HepG2 (cell line): ENCODE measurements around the gene ECHS1. TPM values are rescaled to one million over a fixed set of nuclear protein-coding genes. Genes with fewer than 3 reads are reported as not detected.

Experiments used
- GFI1 ChIP-seq: sonication (generic); formaldehyde crosslinking; IDR thresholded peaks from 2 replicates; pipeline ENCODE4 v1.5.0; 2020; ENCODE audit warnings: missing genetic modification reagents, mild to moderate bottlenecking, borderline replicate concordance
- HMGXB3 ChIP-seq: sonication (generic); formaldehyde crosslinking; IDR thresholded peaks from 2 replicates; pipeline ENCODE4 v1.4.0; 2020; ENCODE audit warnings: missing genetic modification reagents, borderline replicate concordance
- LBX2 ChIP-seq: sonication (generic); formaldehyde crosslinking; IDR thresholded peaks from 2 replicates; pipeline ENCODE4 v1.5.0; 2020; ENCODE audit warnings: missing genetic modification reagents, mild to moderate bottlenecking, borderline replicate concordance
- MTA1 ChIP-seq: sonication (generic); formaldehyde crosslinking; IDR thresholded peaks from 2 replicates; pipeline ENCODE4 v1.4.0; 2020; ENCODE audit warnings: missing genetic modification reagents, mild to moderate bottlenecking, borderline replicate concordance
- MTERF4 ChIP-seq: sonication (generic); formaldehyde crosslinking; IDR thresholded peaks from 2 replicates; pipeline ENCODE4 v1.8.0; 2023; ENCODE audit warnings: mild to moderate bottlenecking, missing genetic modification reagents
- NR1H2 ChIP-seq: sonication (generic); formaldehyde crosslinking; IDR thresholded peaks from 2 replicates; pipeline ENCODE4 v1.8.1; 2022; ENCODE audit warnings: low read depth, missing genetic modification reagents, borderline replicate concordance
- RBAK ChIP-seq: sonication (generic); formaldehyde crosslinking; IDR thresholded peaks from 2 replicates; pipeline ENCODE4 v1.5.1; 2020; ENCODE audit warnings: mild to moderate bottlenecking, missing genetic modification reagents
- RORA ChIP-seq: sonication (generic); formaldehyde crosslinking; IDR thresholded peaks from 2 replicates; pipeline ENCODE4 v1.5.0; 2020; ENCODE audit warnings: mild to moderate bottlenecking, missing genetic modification reagents, moderate library complexity
- RXRB ChIP-seq: IDR thresholded peaks from 2 replicates; pipeline ENCODE4 v1.6.1; 2016; ENCODE audit warnings: borderline replicate concordance, missing genetic modification reagents, missing compliant biosample characterization
- SAFB2 ChIP-seq: sonication (generic); formaldehyde crosslinking; IDR thresholded peaks from 2 replicates; pipeline ENCODE4 v1.5.1; 2020; ENCODE audit warnings: missing genetic modification reagents, low read depth, mild to moderate bottlenecking, borderline replicate concordance
- STAT5B ChIP-seq: sonication (generic); formaldehyde crosslinking; IDR thresholded peaks from 2 replicates; pipeline ENCODE4 v1.4.0; 2020; ENCODE audit warnings: missing genetic modification reagents
- TEF ChIP-seq: sonication (generic); formaldehyde crosslinking; IDR thresholded peaks from 2 replicates; pipeline ENCODE4 v1.5.0; 2020; ENCODE audit warnings: missing genetic modification reagents
- ZNF275 ChIP-seq: sonication (generic); formaldehyde crosslinking; IDR thresholded peaks from 2 replicates; pipeline ENCODE4 v1.8.0; 2022; ENCODE audit warnings: missing genetic modification reagents, mild to moderate bottlenecking, inconsistent platforms, borderline replicate concordance
- ZNF878 ChIP-seq: sonication (generic); formaldehyde crosslinking; IDR thresholded peaks from 2 replicates; pipeline ENCODE4 v1.8.1; 2023; ENCODE audit warnings: mild to moderate bottlenecking, missing genetic modification reagents, moderate library complexity
- polyA plus RNA-seq, 8 experiments: library from polyadenylated mRNA; depleted of rRNA in 3 of 8; stranded (reverse) in 7 of 8; unstranded in 1 of 8; fragments of >200 nt; fragmentation: Illumina TruSeq in 4 of 8; extraction: Trizol in 4 of 8; gene quantifications; 2 replicates each; pipeline versions ENCODE4 v1.2.1 to v1.2.3, GENCODE V29; 2011 to 2016; ENCODE audit warnings: low read depth in 4 of 8, missing spikeins in 1 of 8, mixed read lengths in 1 of 8; ENCODE audit not compliant: insufficient read depth in 1 of 8
- total RNA-seq, 5 experiments: library from RNA; depleted of rRNA; stranded (reverse); fragments of >200 nt; fragmentation: Illumina TruSeq; extraction: Trizol; gene quantifications; 2 replicates each; pipeline ENCODE4 v1.2.3, GENCODE V29; 2016; ENCODE audit warnings: low read depth in 1 of 5
- TF ChIP-seq, protein P1 (sequence below): sonication (generic); formaldehyde crosslinking; IDR thresholded peaks from 2 replicates; pipeline ENCODE4 v1.9.0; 2021; ENCODE audit warnings: mild to moderate bottlenecking, missing genetic modification reagents

Gene ECHS1
- total and polyA plus RNA-seq, 2 of the 13 experiments (the other 11 are each of a cell fraction or from before 2014, with no cell fraction given): 32.7 to 195 TPM

- TF ChIP-seq RXRB (peak; percentile 76; the same call in 1 of the 2 replicates), GFI1 (CRISPR knock-in tag) (no peak), NR1H2 (no peak), RORA (CRISPR knock-in tag) (no peak), TEF (CRISPR knock-in tag) (no peak), ZNF275 (CRISPR knock-in tag) (no peak), MTERF4 (no peak), MTA1 (no peak), STAT5B (CRISPR knock-in tag) (no peak), HMGXB3 (CRISPR knock-in tag) (no peak), LBX2 (CRISPR knock-in tag) (no peak), SAFB2 (CRISPR knock-in tag) (no peak), RBAK (no peak), ZNF878 (CRISPR knock-in tag) (no peak)
- TF ChIP-seq, protein P1, sequence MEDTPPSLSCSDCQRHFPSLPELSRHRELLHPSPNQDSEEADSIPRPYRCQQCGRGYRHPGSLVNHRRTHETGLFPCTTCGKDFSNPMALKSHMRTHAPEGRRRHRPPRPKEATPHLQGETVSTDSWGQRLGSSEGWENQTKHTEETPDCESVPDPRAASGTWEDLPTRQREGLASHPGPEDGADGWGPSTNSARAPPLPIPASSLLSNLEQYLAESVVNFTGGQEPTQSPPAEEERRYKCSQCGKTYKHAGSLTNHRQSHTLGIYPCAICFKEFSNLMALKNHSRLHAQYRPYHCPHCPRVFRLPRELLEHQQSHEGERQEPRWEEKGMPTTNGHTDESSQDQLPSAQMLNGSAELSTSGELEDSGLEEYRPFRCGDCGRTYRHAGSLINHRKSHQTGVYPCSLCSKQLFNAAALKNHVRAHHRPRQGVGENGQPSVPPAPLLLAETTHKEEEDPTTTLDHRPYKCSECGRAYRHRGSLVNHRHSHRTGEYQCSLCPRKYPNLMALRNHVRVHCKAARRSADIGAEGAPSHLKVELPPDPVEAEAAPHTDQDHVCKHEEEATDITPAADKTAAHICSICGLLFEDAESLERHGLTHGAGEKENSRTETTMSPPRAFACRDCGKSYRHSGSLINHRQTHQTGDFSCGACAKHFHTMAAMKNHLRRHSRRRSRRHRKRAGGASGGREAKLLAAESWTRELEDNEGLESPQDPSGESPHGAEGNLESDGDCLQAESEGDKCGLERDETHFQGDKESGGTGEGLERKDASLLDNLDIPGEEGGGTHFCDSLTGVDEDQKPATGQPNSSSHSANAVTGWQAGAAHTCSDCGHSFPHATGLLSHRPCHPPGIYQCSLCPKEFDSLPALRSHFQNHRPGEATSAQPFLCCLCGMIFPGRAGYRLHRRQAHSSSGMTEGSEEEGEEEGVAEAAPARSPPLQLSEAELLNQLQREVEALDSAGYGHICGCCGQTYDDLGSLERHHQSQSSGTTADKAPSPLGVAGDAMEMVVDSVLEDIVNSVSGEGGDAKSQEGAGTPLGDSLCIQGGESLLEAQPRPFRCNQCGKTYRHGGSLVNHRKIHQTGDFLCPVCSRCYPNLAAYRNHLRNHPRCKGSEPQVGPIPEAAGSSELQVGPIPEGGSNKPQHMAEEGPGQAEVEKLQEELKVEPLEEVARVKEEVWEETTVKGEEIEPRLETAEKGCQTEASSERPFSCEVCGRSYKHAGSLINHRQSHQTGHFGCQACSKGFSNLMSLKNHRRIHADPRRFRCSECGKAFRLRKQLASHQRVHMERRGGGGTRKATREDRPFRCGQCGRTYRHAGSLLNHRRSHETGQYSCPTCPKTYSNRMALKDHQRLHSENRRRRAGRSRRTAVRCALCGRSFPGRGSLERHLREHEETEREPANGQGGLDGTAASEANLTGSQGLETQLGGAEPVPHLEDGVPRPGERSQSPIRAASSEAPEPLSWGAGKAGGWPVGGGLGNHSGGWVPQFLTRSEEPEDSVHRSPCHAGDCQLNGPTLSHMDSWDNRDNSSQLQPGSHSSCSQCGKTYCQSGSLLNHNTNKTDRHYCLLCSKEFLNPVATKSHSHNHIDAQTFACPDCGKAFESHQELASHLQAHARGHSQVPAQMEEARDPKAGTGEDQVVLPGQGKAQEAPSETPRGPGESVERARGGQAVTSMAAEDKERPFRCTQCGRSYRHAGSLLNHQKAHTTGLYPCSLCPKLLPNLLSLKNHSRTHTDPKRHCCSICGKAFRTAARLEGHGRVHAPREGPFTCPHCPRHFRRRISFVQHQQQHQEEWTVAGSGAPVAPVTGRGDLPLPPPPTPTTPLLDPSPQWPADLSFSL (CRISPR knock-in tag): no peak
Measured at GRCh38 chr10:133359554-133359971, 13.6 kb downstream of the ECHS1 start (continued).
